IMR-90 (cell line): ENCODE data around the gene CKAP4. TPM values are rescaled to one million over a fixed set of nuclear protein-coding genes. Genes with fewer than 3 reads are reported as not detected.

Experiments used
- ATAC-seq: fragments of 200-7000 bp; cut with Tn5 transposase; 2 replicates; pipeline ENCODE4 v1.9.1; 2020; ENCODE audit warnings: low read depth, mild to moderate bottlenecking, moderate library complexity
- BruUV-seq: library from RNA; stranded (reverse); fragments of 400-500 nt; replicated peaks from 2 replicates; lab custom pipeline; 2021; lab: Mats Ljungman, UMichigan
- CTCF ChIA-PET: fragments of 300-600 bp; formaldehyde crosslinking; extraction: SDS; loops from one replicate; lab custom pipeline; 2021; ENCODE audit warnings: antibody characterized with exemption; lab: Yijun Ruan, JAX
- POLR2A ChIA-PET: fragments of 300-600 bp; sonication (Branson Sonifier 250); formaldehyde crosslinking; loops from one replicate; lab custom pipeline; 2022; ENCODE audit warnings: antibody characterized with exemption; ENCODE audit not compliant: unreplicated experiment; lab: Charles Lee
- DNase-seq: peaks from one replicate; pipeline ENCODE4 v3.0.0; 2013
- H2AFZ ChIP-seq: replicated peaks from 2 replicates; pipeline ENCODE3; 2013; ENCODE audit warnings: low read length, mild to moderate bottlenecking; ENCODE audit not compliant: poor library complexity
- H2AK5ac ChIP-seq: 2 replicates; pipeline ENCODE4 v1.6.1; 2013; ENCODE audit warnings: low read depth, low read length, inconsistent platforms
- H2AK9ac ChIP-seq: replicated peaks from 2 replicates; pipeline ENCODE3; 2013; ENCODE audit warnings: mild to moderate bottlenecking, low read depth, low read length, moderate library complexity; ENCODE audit not compliant: poor library complexity
- H2BK120ac ChIP-seq: 2 replicates; pipeline ENCODE4 v1.6.1; 2013; ENCODE audit warnings: low read depth, low read length, inconsistent platforms
- H2BK15ac ChIP-seq: 3 replicates; pipeline ENCODE4 v1.6.1; 2013; ENCODE audit warnings: low read depth, low read length, inconsistent platforms
- H2BK20ac ChIP-seq: 2 replicates; pipeline ENCODE4 v1.6.1; 2013; ENCODE audit warnings: low read depth, mild to moderate bottlenecking, inconsistent platforms, low read length, moderate library complexity
- H2BK5ac ChIP-seq: 2 replicates; pipeline ENCODE4 v1.6.1; 2013; ENCODE audit warnings: mild to moderate bottlenecking, low read depth, low read length, inconsistent platforms; ENCODE audit not compliant: poor library complexity, severe bottlenecking
- H3K14ac ChIP-seq: replicated peaks from 2 replicates; pipeline ENCODE4 v1.6.1; 2013; ENCODE audit warnings: low read depth, low read length, inconsistent platforms
- H3K18ac ChIP-seq: 2 replicates; pipeline ENCODE4 v1.6.1; 2013; ENCODE audit warnings: low read depth, low read length, control low read depth
- H3K23ac ChIP-seq: 2 replicates; pipeline ENCODE4 v1.6.1; 2013; ENCODE audit warnings: low read depth, low read length, inconsistent platforms
- H3K27ac ChIP-seq: 2 replicates; pipeline ENCODE4 v1.5.1; 2013; ENCODE audit warnings: mild to moderate bottlenecking, control low read depth, low read length; ENCODE audit not compliant: insufficient read depth
- H3K27me3 ChIP-seq: 2 replicates; pipeline ENCODE4 v1.6.1; 2013; ENCODE audit warnings: low read length; ENCODE audit not compliant: control insufficient read depth, insufficient read depth
- H3K36me3 ChIP-seq: 2 replicates; pipeline ENCODE4 v1.6.1; 2013; ENCODE audit warnings: low read length, mixed read lengths; ENCODE audit not compliant: control insufficient read depth, insufficient read depth
- H3K4ac ChIP-seq: 2 replicates; pipeline ENCODE4 v1.6.1; 2013; ENCODE audit warnings: low read depth, low read length, inconsistent platforms
- H3K4me1 ChIP-seq: 2 replicates; pipeline ENCODE4 v1.6.1; 2013; ENCODE audit warnings: low read length, mixed read lengths; ENCODE audit not compliant: control insufficient read depth, insufficient read depth
- H3K4me2 ChIP-seq: 2 replicates; pipeline ENCODE4 v1.6.1; 2013; ENCODE audit warnings: low read depth, mild to moderate bottlenecking, control low read depth, low read length, moderate library complexity
- H3K4me3 ChIP-seq: 2 replicates; pipeline ENCODE4 v1.5.1; 2013; ENCODE audit warnings: low read depth, mild to moderate bottlenecking, control low read depth, low read length, moderate library complexity; ENCODE audit not compliant: insufficient read depth
- H3K56ac ChIP-seq: 2 replicates; pipeline ENCODE4 v1.6.1; 2013; ENCODE audit warnings: low read length, inconsistent platforms; ENCODE audit not compliant: insufficient read depth; ENCODE audit errors: extremely low read depth
- H3K79me1 ChIP-seq, 2 experiments: 2 replicates each; pipeline ENCODE4 v1.6.1; 2013; ENCODE audit warnings: low read length in 2 of 2, inconsistent platforms in 1 of 2, low read depth in 1 of 2
- H3K9ac ChIP-seq: 2 replicates; pipeline ENCODE4 v1.6.1; 2013; ENCODE audit warnings: low read depth, low read length, control low read depth
- H3K9me1 ChIP-seq: 2 replicates; pipeline ENCODE4 v1.6.1; 2013; ENCODE audit warnings: low read length, inconsistent platforms; ENCODE audit not compliant: insufficient read depth
- H3K9me3 ChIP-seq: 2 replicates; pipeline ENCODE4 v1.6.1; 2013; ENCODE audit warnings: low read length; ENCODE audit not compliant: control insufficient read depth, insufficient read depth
- H4K20me1 ChIP-seq: 2 replicates; pipeline ENCODE4 v1.6.1; 2013; ENCODE audit warnings: low read length, inconsistent platforms; ENCODE audit not compliant: insufficient read depth
- H4K5ac ChIP-seq: 2 replicates; pipeline ENCODE4 v1.6.1; 2013; ENCODE audit warnings: mild to moderate bottlenecking, low read depth, low read length, control low read depth
- H4K8ac ChIP-seq, 2 experiments: 2 replicates each; pipeline ENCODE4 v1.6.1; 2013; ENCODE audit warnings: low read depth in 2 of 2, low read length in 2 of 2, control low read depth in 1 of 2, inconsistent platforms in 1 of 2
- H4K91ac ChIP-seq: 2 replicates; pipeline ENCODE4 v1.6.1; 2013; ENCODE audit warnings: low read depth, low read length, inconsistent platforms; ENCODE audit not compliant: insufficient read depth
- BHLHE40 ChIP-seq: fragments of 150-350 bp; IDR thresholded peaks from 2 replicates; pipeline ENCODE4 v1.6.1; 2016; ENCODE audit warnings: mild to moderate bottlenecking, low read depth, low read length
- CHD1 ChIP-seq: IDR thresholded peaks from 2 replicates; pipeline ENCODE4 v1.6.1; 2012; ENCODE audit warnings: low read depth, low read length, improper control_type of control experiment
- ELK1 ChIP-seq: fragments of 150-350 bp; IDR thresholded peaks from 2 replicates; pipeline ENCODE4 v1.6.1; 2016; ENCODE audit warnings: low read depth, mild to moderate bottlenecking, low read length, moderate library complexity, borderline replicate concordance
- FOS ChIP-seq: fragments of 150-350 bp; IDR thresholded peaks from 2 replicates; pipeline ENCODE4 v1.6.1; 2016; ENCODE audit warnings: low read depth, low read length
- MAZ ChIP-seq: IDR thresholded peaks from 2 replicates; pipeline ENCODE4 v1.6.1; 2012; ENCODE audit warnings: low read depth, mild to moderate bottlenecking, low read length, improper control_type of control experiment, moderate library complexity, borderline replicate concordance
- MXI1 ChIP-seq: IDR thresholded peaks from 2 replicates; pipeline ENCODE4 v1.6.1; 2012; ENCODE audit warnings: low read depth, mild to moderate bottlenecking, low read length, moderate library complexity, borderline replicate concordance
- RFX5 ChIP-seq: IDR thresholded peaks from 2 replicates; pipeline ENCODE4 v1.8.0; 2012; ENCODE audit warnings: low read depth, mild to moderate bottlenecking, low read length, moderate library complexity
- SMC3 ChIP-seq: fragments of 150-350 bp; IDR thresholded peaks from 2 replicates; pipeline ENCODE4 v1.6.1; 2016; ENCODE audit warnings: low read depth, mild to moderate bottlenecking, antibody characterized with exemption, low read length, moderate library complexity
- WGBS, 2 experiments: methylation state at CpG; one replicate each; pipeline versions ENCODE4 v1.1.5 to v1.1.7; 2013; ENCODE audit warnings: missing lambda C conversion rate in 2 of 2; ENCODE audit not compliant: insufficient read length in 1 of 2; ENCODE audit errors: extremely low coverage in 2 of 2; 5-methylcytosine and 5-hydroxymethylcytosine counted together
- dilution Hi-C: fragments of 300-500 bp; cut with HindIII; formaldehyde crosslinking; loops from one replicate; pipeline ENCODE4 v1.14.3; 2018; ENCODE audit warnings: low sequenced_read_pairs; ENCODE audit not compliant: unreplicated experiment
- in situ Hi-C: fragments of 300-500 bp; cut with MboI; formaldehyde crosslinking; loops from 3 replicates; pipeline ENCODE4 v1.14.3; 2019; ENCODE audit warnings: low sequenced_read_pairs, inconsistent platforms, mixed read lengths
- intact Hi-C: fragments of 100-400 bp; cut with micrococcal nuclease; formaldehyde crosslinking; loops from 2 replicates; pipeline ENCODE4 v1.10.0; 2022
- polyA plus RNA-seq, 3 experiments: library from polyadenylated mRNA; depleted of rRNA; stranded (reverse); fragments of >200 nt; gene quantifications; 2 replicates each; pipeline ENCODE4 v1.2.3, GENCODE V29; 2012; ENCODE audit warnings: low replicate concordance in 1 of 3
- total RNA-seq: library from RNA; depleted of rRNA; stranded (reverse); fragments of >200 nt; gene quantifications from 2 replicates; pipeline ENCODE4 v1.2.3, GENCODE V29; 2012

Gene CKAP4
- total and polyA plus RNA-seq, 2 of the 4 experiments (the other 2 are of a cell fraction) = 94.5 to 297 TPM

DNA sequence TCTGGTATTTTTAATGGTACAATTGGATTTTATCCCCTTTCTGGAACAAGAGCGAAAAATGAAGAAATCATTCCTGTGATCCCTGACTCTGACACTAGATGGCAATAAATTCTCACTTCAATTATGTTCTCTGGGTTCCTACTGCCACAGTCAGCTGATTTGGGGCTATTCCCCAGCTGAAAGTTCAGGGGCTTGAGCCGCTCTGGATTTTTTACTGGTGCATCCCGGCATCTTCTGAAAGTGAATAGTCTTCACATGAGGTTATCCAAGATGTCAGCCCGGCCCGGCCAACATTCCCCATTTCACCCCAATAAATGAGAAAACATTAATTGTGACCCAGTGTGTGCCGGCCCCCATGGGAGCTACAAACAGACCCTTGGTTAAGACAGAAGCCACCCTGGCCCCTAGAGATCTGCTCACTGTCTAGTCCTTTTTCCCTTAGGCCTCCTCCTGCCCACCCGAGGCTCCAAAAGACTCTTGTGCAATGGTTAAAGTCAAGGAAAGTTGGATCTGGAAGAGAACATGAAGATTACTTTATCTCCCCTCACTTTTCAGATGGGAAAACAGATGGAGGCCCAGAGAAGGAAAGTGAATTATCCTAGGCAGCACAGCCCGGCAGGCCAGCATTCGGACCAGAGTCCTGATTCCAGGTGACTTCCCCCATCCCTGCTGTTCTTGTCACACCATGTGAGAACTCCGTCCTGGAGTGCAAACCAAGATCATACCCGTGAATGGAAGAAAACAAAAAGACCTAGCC, 20.8 kb downstream of the CKAP4 start (continued):
- TF ChIP-seq SMC3 = peak; percentile 75
- TF ChIP-seq MAZ = no peak

DNA sequence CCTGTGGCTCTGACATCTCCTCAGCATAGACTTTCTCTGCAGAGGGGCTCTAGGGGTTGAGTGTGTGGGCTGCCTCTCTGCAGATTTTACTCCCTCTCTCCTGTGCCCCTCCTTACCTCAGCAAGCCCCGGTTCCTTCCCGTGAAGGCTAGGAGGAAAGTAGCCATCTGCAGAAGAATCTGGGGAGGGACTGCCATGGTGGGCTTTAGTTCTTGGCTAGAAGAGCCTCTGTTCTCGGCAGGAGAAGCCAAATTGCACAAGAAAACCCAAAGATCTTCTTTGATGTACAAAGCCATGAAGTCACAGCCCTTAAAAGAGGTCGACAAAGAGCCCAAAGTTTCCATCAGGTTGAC, 23.5 kb downstream of the CKAP4 start:
- no peak overlapping the region for H3K14ac ChIP-seq
- WGBS, 2 experiments = no CpG with 5 or more reads among the region's 4 CpGs
- no peak overlapping the region for H3K4me3 ChIP-seq
- no peak overlapping the region for H2BK5ac ChIP-seq
- H3K9ac ChIP-seq = no peak overlapping the region
- no peak overlapping the region for H4K91ac ChIP-seq
- no peaks in the 10 kb centered on the region for H3K9me3 ChIP-seq
- H3K4me2 ChIP-seq = no peak overlapping the region
- in situ Hi-C loops = loop anchor here (5.0 kb wide), 1 partner anchor 802 kb away; no protein-coding TSS in a partner anchor
- peak overlapping the region; percentile 85 for H2AFZ ChIP-seq
- H3K27ac ChIP-seq = no peak overlapping the region
- no peak overlapping the region for H4K8ac ChIP-seq
- H3K23ac ChIP-seq = no peak overlapping the region
- ChIA-PET CTCF (interaction anchor here (0.6 to 1.3 kb wide), 9 partner anchors 16 to 804 kb away, joined by 3 to 5 read pairs (median 3); no protein-coding TSS in a partner anchor), POLR2A (no interaction called here)
- DNase-seq (no peak), ATAC-seq (no peak)
- H3K27me3 ChIP-seq = peaks cover 11% of the 10 kb centered on the region
- no peak overlapping the region for H3K4ac ChIP-seq
- no peak overlapping the region for H4K5ac ChIP-seq
- H2AK5ac ChIP-seq = no peak overlapping the region; the same call in 1 of the 2 replicates
- no peak overlapping the region for H2BK15ac ChIP-seq
- no peak overlapping the region for H3K56ac ChIP-seq
- TF ChIP-seq SMC3 (no peak), ELK1 (no peak), CHD1 (no peak), RFX5 (no peak), FOS (no peak), MXI1 (no peak), BHLHE40 (no peak)
- 0 out of 2 replicates have a peak, but pooled peaks cover 3% of the 10 kb centered on the region for H3K9me1 ChIP-seq
- H2BK120ac ChIP-seq = no peak overlapping the region
- no peaks in the 10 kb centered on the region for H3K4me1 ChIP-seq
- peak overlapping the region; percentile 79 for H2AK9ac ChIP-seq
- H3K36me3 ChIP-seq = no peaks in the 10 kb centered on the region
- dilution Hi-C loops = no loop called here
- intact Hi-C loops = loop anchor here (1.0 kb wide), 3 partner anchors 88 to 804 kb away; no protein-coding TSS in a partner anchor
- H3K18ac ChIP-seq = no peak overlapping the region
- H2BK20ac ChIP-seq = no peak overlapping the region
- no peaks in the 10 kb centered on the region for H3K79me1 ChIP-seq
- no peaks in the 10 kb centered on the region for H4K20me1 ChIP-seq
- BruUV-seq = no TSS peak
